Upper lobe of left lung (tissue), 6 donors: ENCODE measurements around the gene TGM6. TPM values are rescaled to one million over a fixed set of nuclear protein-coding genes. Genes with fewer than 3 reads are reported as not detected.

Source experiments
- ATAC-seq, 2 donors: fragments of 200-7000 bp; cut with Tn5 transposase; one replicate each; pipeline ENCODE4 v1.9.1; 2022; ENCODE audit warnings: mild to moderate bottlenecking in 2 of 2, moderate library complexity in 2 of 2; ENCODE audit not compliant: low FRiP score in 2 of 2
- DNase-seq, 2 donors: peaks; one replicate each; pipeline ENCODE4 v3.0.0-alpha.2; 2019 to 2020
- H3K27ac ChIP-seq, 4 donors: fragments of 200-600 bp; sonication (generic); one replicate each; pipeline ENCODE4 v1.5.1; 2016 to 2019
- H3K27me3 ChIP-seq, 4 donors: fragments of 200-600 bp; sonication (generic); one replicate each; pipeline ENCODE4 v1.5.1; 2017 to 2019
- H3K36me3 ChIP-seq, 4 donors: fragments of 200-600 bp; sonication (generic); one replicate each; pipeline ENCODE4 v1.5.1; 2016 to 2019
- H3K4me1 ChIP-seq, 4 donors: fragments of 200-600 bp; sonication (generic); one replicate each; pipeline ENCODE4 v1.5.1; 2018 to 2019
- H3K4me3 ChIP-seq, 4 donors: fragments of 200-600 bp; sonication (generic); one replicate each; pipeline ENCODE4 v1.5.1; 2017 to 2019; ENCODE audit warnings: mild to moderate bottlenecking in 2 of 4, moderate library complexity in 1 of 4
- H3K9me3 ChIP-seq, 4 donors: fragments of 200-600 bp; sonication (generic); one replicate each; pipeline ENCODE4 v1.5.1; 2018 to 2019
- CTCF ChIP-seq, 6 experiments: fragments of 450-650 bp in 4 of 6; fragments of 200-600 bp in 2 of 6; sonication (generic) in 2 of 6; IDR thresholded peaks; one replicate each; pipeline ENCODE4 v1.5.1; 2016 to 2019; ENCODE audit warnings: antibody characterized with exemption in 6 of 6
- EP300 ChIP-seq, 4 donors: sonication (generic); formaldehyde crosslinking; IDR thresholded peaks; one replicate each; pipeline ENCODE4 v1.5.1; 2017; ENCODE audit warnings: antibody characterized with exemption in 4 of 4, control low read depth in 2 of 4
- POLR2A ChIP-seq, 4 donors: fragments of 450-650 bp; IDR thresholded peaks; one replicate each; pipeline ENCODE4 v1.5.1; 2016 to 2017; ENCODE audit warnings: antibody characterized with exemption in 4 of 4, mild to moderate bottlenecking in 2 of 4
- POLR2AphosphoS5 ChIP-seq, 2 donors: sonication (generic); formaldehyde crosslinking; IDR thresholded peaks; one replicate each; pipeline ENCODE4 v1.5.1; 2017; ENCODE audit warnings: antibody characterized with exemption in 2 of 2
- WGBS, 2 donors: methylation state at CpG; one replicate each; pipeline ENCODE4 v1.1.5; 2017 to 2018; 5-methylcytosine and 5-hydroxymethylcytosine counted together
- total RNA-seq, 6 donors: library from RNA; depleted of rRNA in 4 of 6; stranded (reverse); fragments of >200 nt in 4 of 6; gene quantifications; one replicate each; pipeline versions ENCODE4 v1.1.0 to v1.2.1, GENCODE V29; 2016 to 2021
- donor health status: DM: no; HTN: no; CAD: no; lungs with moderate emphysema.
- donor health status: DM: no; HTN: yes; CAD: no; lungs with severe emphysema.

The TGM6 gene
- total RNA-seq, 6 donors from 2014 or later: not detected

GRCh38 chr20:2379511-2380229 lies 1.0 kb upstream of the TGM6 start:
- Histone ChIP-seq H3K4me1 (no peaks in the 10 kb centered on the region), H3K36me3 (no peaks in the 10 kb centered on the region), H3K4me3 (no peak overlapping the region), H3K27ac (no peak overlapping the region), H3K9me3 (no peaks in the 10 kb centered on the region), H3K27me3 (no peaks in the 10 kb centered on the region)
- TF ChIP-seq CTCF (IDR thresholded peaks at IDR 0.05) (no peak), POLR2AphosphoS5 (IDR thresholded peaks at IDR 0.05) (no peak), POLR2A (IDR thresholded peaks at IDR 0.05) (no peak), EP300 (IDR thresholded peaks at IDR 0.05) (no peak)
- DNase-seq (no peak), ATAC-seq (no peak)
- WGBS, 2 donors: 21 to 29% methylated on average over 8 to 9 of the region's 9 CpGs

DNA sequence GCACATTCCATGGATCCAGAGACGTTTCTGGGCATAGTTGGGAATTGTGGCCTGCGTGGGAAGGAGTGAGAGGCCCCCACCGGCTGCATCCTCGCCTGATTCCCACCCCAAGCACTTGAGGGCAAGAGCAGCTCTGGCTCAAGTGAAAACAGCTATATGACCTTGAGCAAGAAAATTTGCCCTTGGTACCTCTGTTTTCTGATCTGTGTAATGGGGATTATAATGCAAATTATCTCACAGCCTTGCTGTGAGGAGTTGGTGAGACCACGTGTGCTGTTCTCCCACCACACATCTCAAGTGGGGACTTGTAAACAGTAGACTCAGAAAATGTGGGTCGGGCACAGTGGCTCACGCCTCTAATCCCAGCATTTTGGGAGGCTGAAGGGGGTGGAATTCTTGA lies 602 bp downstream of the TGM6 start:
- ATAC-seq (no peak), DNase-seq (no peak)
- WGBS, 2 donors: 79 to 81% methylated on average over 3 to 7 of the region's 7 CpGs
- Histone ChIP-seq H3K9me3 (no peaks in the 10 kb centered on the region), H3K4me1 (no peaks in the 10 kb centered on the region), H3K4me3 (no peak overlapping the region), H3K27me3 (no peaks in the 10 kb centered on the region), H3K27ac (no peak overlapping the region), H3K36me3 (no peaks in the 10 kb centered on the region)
- TF ChIP-seq CTCF (IDR thresholded peaks at IDR 0.05): no peak

DNA sequence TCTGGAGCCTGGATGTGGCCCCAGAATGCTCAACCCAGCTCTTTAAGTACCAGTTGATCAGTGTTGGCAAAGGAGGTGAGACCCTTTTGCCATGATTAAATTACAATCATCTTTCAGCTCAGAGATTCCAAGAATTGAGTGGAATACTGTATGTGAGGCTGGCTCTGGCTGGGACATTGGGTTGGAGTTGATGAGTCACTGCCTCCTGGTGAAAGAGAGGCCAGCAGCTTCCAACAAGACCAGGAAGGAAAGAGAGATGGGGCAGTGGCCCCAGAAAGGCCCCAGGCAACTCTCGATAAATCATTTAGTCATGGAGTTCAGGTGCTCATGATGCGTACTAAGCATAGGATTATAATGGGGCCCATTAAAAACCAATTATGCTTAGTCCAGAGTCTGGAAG lies 2.1 kb downstream of the TGM6 start:
- no peak for DNase-seq
- ATAC-seq: no peak
- H3K36me3 ChIP-seq: no peaks in the 10 kb centered on the region
- no peak overlapping the region for H3K4me3 ChIP-seq
- H3K27me3 ChIP-seq: no peaks in the 10 kb centered on the region
- H3K9me3 ChIP-seq: peaks cover 0 to 9% (median 3%) of the 10 kb centered on the region in 4 donors
- TF ChIP-seq CTCF (IDR thresholded peaks at IDR 0.05) (no peak), POLR2A (IDR thresholded peaks at IDR 0.05) (no peak), POLR2AphosphoS5 (IDR thresholded peaks at IDR 0.05) (no peak), EP300 (IDR thresholded peaks at IDR 0.05) (no peak)
- no peaks in the 10 kb centered on the region for H3K4me1 ChIP-seq
- whole genome bisulfite sequencing, 2 donors: 95 to 96% methylated on average over 2 of the region's 2 CpGs
- no peak overlapping the region for H3K27ac ChIP-seq

GRCh38 chr20:2385026-2385425 lies 4.3 kb downstream of the TGM6 start:
- H3K4me1 ChIP-seq: no peaks in the 10 kb centered on the region
- WGBS, 2 donors: 59 to 68% methylated on average over 5 of the region's 5 CpGs
- no peak for ATAC-seq
- no peak overlapping the region for H3K27ac ChIP-seq
- no peaks in the 10 kb centered on the region for H3K27me3 ChIP-seq
- DNase-seq: no peak
- TF ChIP-seq POLR2A (IDR thresholded peaks at IDR 0.05) (no peak), CTCF (IDR thresholded peaks at IDR 0.05) (no peak), EP300 (IDR thresholded peaks at IDR 0.05) (no peak), POLR2AphosphoS5 (IDR thresholded peaks at IDR 0.05) (no peak)
- peaks cover 0 to 16% (median 7%) of the 10 kb centered on the region in 4 donors for H3K9me3 ChIP-seq
- no peaks in the 10 kb centered on the region for H3K36me3 ChIP-seq
- H3K4me3 ChIP-seq: no peak overlapping the region

- ATAC-seq (no peak), DNase-seq (no peak)
- WGBS, 2 donors: 60 to 66% methylated on average over 6 of the region's 6 CpGs
- Histone ChIP-seq H3K4me1 (no peaks in the 10 kb centered on the region), H3K9me3 (peaks cover 0 to 16% (median 7%) of the 10 kb centered on the region in 4 donors), H3K27me3 (no peaks in the 10 kb centered on the region), H3K27ac (no peak overlapping the region), H3K4me3 (no peak overlapping the region), H3K36me3 (no peaks in the 10 kb centered on the region)
- no peak for TF ChIP-seq POLR2AphosphoS5 (IDR thresholded peaks at IDR 0.05)
- TF ChIP-seq CTCF (IDR thresholded peaks at IDR 0.05): no peak
Observed at GRCh38 chr20:2385496-2385895, 4.8 kb downstream of the TGM6 start.
